ENCODE results near the gene CCDC116.
"Not testable (repeated sequence)": the region's sequence is repeated elsewhere in the genome, so short reads cannot be mapped to it uniquely, and the experiment has no call there.

CCDC116 gene

GRCh38 chr22:21642584-21643448 is 10.3 kb downstream of the CCDC116 start:
- H3K79me2 ChIP-seq (ENCODE audit: low read length) = peaks cover 18% of the 10 kb centered on the region
- H3K9ac ChIP-seq (ENCODE audit: low read length) = peak overlapping the region; percentile 84
- H2AFZ ChIP-seq (ENCODE audit: low read depth, low read length) = peak overlapping the region; percentile 73
- H3K27ac ChIP-seq (ENCODE audit: low read length) = peak overlapping the region; percentile 25
- H3K9me3 ChIP-seq (ENCODE audit: insufficient read depth, low read length) = no peaks in the 10 kb centered on the region
- H4K20me1 ChIP-seq (ENCODE audit: insufficient read depth, low read length) = peaks cover 10% of the 10 kb centered on the region
- TF ChIP-seq CTCF (IDR thresholded peaks at IDR 0.05; ENCODE audit: low read depth, low read length) (peak; percentile 89), EZH2phosphoT487 (IDR thresholded peaks at IDR 0.05; ENCODE audit: low read depth) (no peak)
- H3K27me3 ChIP-seq (ENCODE audit: low read depth, low read length) = no peaks in the 10 kb centered on the region; the same call in 1 of the 2 replicates
- H3K4me3 ChIP-seq (ENCODE audit: low read length) = peak overlapping the region; percentile 89
- peaks cover 9% of the 10 kb centered on the region for H3K36me3 ChIP-seq (replicated peaks; ENCODE audit: low read depth, low read length)
- peak overlapping the region; percentile 82 for H3K4me2 ChIP-seq (ENCODE audit: low read length)
- peaks cover 26% of the 10 kb centered on the region for H3K4me1 ChIP-seq (ENCODE audit: low read length)

- H3K4me2 ChIP-seq (ENCODE audit: low read length) = peak overlapping the region; percentile 82
- no peak overlapping the region for H2AFZ ChIP-seq (ENCODE audit: low read depth, low read length)
- peaks cover 10% of the 10 kb centered on the region for H4K20me1 ChIP-seq (ENCODE audit: insufficient read depth, low read length)
- peak overlapping the region; percentile 89 for H3K4me3 ChIP-seq (ENCODE audit: low read length)
- peak; percentile 48 for TF ChIP-seq CTCF (IDR thresholded peaks at IDR 0.05; ENCODE audit: low read depth, low read length)
- no peak for TF ChIP-seq EZH2phosphoT487 (IDR thresholded peaks at IDR 0.05; ENCODE audit: low read depth)
- peaks cover 9% of the 10 kb centered on the region for H3K36me3 ChIP-seq (replicated peaks; ENCODE audit: low read depth, low read length)
- no peak overlapping the region for H3K27ac ChIP-seq (ENCODE audit: low read length)
- H3K79me2 ChIP-seq (ENCODE audit: low read length) = peaks cover 18% of the 10 kb centered on the region
- H3K9me3 ChIP-seq (ENCODE audit: insufficient read depth, low read length) = no peaks in the 10 kb centered on the region
- H3K4me1 ChIP-seq (ENCODE audit: low read length) = peaks cover 26% of the 10 kb centered on the region
- H3K27me3 ChIP-seq (ENCODE audit: low read depth, low read length) = no peaks in the 10 kb centered on the region; the same call in 1 of the 2 replicates
- H3K9ac ChIP-seq (ENCODE audit: low read length) = peak overlapping the region; percentile 84
Observed at GRCh38 chr22:21643533-21644357, 11.2 kb downstream of the CCDC116 start.

- not testable (repeated sequence) for H3K4me3 ChIP-seq (ENCODE audit: low read length); H3K9ac ChIP-seq (ENCODE audit: low read length); H2AFZ ChIP-seq (ENCODE audit: low read depth, low read length); H3K4me2 ChIP-seq (ENCODE audit: low read length); H3K9me3 ChIP-seq (ENCODE audit: insufficient read depth, low read length); H3K27me3 ChIP-seq (ENCODE audit: low read depth, low read length); H3K27ac ChIP-seq (ENCODE audit: low read length)
- Histone ChIP-seq H3K79me2 (ENCODE audit: low read length) (peaks cover 18% of the 10 kb centered on the region), H4K20me1 (ENCODE audit: insufficient read depth, low read length) (peaks cover 10% of the 10 kb centered on the region), H3K4me1 (ENCODE audit: low read length) (peaks cover 26% of the 10 kb centered on the region), H3K36me3 (replicated peaks; ENCODE audit: low read depth, low read length) (peaks cover 11% of the 10 kb centered on the region)
Observed at GRCh38 chr22:21645513-21645912, 13.0 kb downstream of the CCDC116 start.

- Histone ChIP-seq H3K9ac (ENCODE audit: low read length) (peak overlapping the region; percentile 12; the same call in 1 of the 2 replicates), H3K27ac (ENCODE audit: low read length) (peak overlapping the region; percentile 43), H3K4me2 (ENCODE audit: low read length) (peak overlapping the region; percentile 31), H3K4me1 (ENCODE audit: low read length) (peaks cover 25% of the 10 kb centered on the region), H3K9me3 (ENCODE audit: insufficient read depth, low read length) (no peaks in the 10 kb centered on the region), H3K4me3 (ENCODE audit: low read length) (no peak overlapping the region), H3K27me3 (ENCODE audit: low read depth, low read length) (no peaks in the 10 kb centered on the region), H3K36me3 (replicated peaks; ENCODE audit: low read depth, low read length) (peaks cover 11% of the 10 kb centered on the region), H2AFZ (ENCODE audit: low read depth, low read length) (no peak overlapping the region), H4K20me1 (ENCODE audit: insufficient read depth, low read length) (peaks cover 10% of the 10 kb centered on the region), H3K79me2 (ENCODE audit: low read length) (peaks cover 18% of the 10 kb centered on the region)
- TF ChIP-seq EZH2phosphoT487 (IDR thresholded peaks at IDR 0.05; ENCODE audit: low read depth) (no peak), CTCF (IDR thresholded peaks at IDR 0.05; ENCODE audit: low read depth, low read length) (peak; percentile 95)
Observed at GRCh38 chr22:21646608-21647590, 14.3 kb downstream of the CCDC116 start.
